ENCODE measurements around the gene PLCG2.

The PLCG2 gene

DNA sequence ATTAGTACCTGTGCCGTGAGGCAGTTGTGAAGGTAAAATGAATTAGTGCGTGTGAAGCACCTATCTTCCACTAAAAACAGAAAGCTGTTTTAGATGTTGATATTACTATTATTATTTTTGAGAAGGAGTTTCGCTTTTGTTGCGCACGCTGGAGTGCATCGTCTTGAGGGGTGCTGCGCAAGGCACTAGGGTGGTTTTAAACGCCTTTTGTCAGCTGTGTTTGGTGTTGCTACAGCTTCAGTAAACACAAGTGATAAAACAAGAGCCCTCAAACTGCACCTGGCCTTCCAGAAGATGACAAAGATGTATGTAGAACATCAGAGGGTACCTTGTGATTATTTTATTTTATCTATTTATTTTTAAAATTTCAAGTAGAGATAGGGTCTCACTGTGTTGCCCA, 38.2 kb downstream of the PLCG2 start:
- no peak for DNase-seq

DNA sequence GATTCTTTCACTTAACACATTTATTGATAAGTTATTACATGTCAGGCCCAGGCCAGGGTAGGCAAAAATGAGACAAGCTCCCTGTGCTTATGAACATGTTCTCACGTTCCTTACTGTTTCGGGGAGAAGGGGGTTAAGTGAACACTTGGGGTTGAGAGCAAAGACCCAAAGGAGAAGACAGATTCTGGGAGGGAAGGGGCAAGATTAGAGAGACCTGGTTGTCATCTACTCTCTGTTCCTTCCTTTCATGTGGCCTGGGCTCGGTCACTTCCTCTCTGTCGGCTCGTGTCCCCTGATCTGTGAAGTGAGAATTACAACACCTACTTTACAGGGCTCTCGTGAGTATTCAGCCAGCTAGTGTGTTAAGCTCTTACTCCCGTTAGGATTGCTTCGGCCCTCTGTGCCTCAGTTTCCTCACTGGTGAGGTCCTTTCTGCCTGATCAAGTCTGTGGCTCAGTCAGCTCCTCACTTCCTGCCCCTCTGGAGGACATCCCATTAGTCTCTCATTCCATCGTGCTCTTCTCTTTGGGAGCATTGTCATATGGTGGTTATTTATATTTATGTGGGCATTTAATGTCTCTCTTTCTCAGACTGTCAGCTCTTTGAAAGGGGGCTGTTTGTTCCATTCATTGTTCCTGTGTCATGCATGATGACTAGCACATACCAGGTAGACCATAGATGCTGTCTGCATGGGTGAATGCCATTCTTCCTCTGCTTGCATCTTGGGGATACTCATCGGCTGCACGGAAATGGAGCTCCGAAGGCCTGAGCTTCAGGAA, 38.9 kb downstream of the PLCG2 start:
- DNase-seq, result no peak

DNA sequence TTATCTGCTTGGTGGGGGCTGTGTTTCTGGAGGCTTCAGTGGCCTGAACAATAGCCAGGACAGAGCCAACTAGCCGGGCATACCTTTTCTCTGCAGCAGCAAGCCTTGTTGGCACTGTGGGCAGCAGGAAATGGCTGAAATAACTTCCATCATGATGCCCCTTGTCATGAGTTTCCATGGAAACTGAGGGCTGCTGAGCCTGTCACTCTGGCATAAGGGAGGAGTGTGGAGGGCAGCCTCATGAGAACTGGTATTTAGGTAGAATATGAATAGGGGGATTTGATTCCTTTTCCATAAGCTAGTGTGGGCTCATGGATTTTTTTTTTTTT, 39.4 kb downstream of the PLCG2 start:
- DNase-seq, result no peak

DNA sequence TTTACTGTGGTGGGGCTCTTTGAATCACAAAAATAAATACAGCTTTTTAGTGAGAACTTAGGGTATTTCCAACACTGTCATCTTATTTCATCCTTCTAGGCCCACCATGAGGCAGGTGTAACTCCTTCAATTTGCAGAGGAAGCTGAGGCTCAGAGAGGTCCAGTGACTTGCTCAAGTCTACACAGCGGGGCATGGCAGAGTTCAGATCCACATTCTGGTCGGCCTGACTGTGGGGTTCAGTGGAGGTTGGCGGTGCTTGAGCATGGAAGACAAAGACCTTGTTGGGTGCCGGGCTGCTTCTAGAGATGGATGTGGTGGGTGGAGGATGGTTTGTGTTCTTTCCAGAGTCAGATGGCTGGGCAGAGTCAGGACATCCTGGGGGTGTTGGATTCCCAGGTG, 39.8 kb downstream of the PLCG2 start:
- DNase-seq, result no peak

DNA sequence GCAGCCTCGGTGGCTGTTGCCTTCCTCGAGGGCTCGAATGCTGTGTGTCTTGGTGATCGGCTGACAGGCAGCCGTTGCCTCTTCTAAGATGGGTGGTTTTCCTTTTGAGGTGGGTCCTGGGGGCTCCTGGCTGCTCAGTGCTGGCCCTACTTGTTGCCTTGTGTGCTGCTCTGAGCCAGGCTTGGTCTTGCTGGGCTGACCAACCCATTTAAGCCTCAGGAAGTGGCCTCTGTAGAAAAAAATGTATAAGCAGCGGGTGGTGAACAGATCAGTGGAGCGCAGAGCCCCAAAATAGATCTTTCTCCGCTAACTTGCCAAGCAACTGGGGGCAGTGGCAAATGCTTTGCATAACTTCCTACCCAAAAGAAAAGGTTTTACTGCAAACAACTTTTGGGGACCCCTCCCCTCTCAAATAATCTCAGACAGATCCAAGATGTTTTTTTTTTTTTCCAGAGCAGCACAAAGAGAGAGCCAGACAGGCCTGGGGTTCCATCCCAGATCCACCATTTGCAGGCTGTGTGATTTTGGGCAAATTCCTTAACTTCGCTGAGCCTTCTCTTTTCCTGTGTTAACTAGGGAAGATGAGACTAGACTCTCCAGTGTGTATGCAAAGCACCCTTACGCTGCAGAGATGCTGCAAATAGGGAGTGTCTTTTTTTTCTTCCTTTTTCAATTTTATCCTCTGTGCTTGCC, 42.5 kb downstream of the PLCG2 start:
- DNase-seq, result no peak

DNA sequence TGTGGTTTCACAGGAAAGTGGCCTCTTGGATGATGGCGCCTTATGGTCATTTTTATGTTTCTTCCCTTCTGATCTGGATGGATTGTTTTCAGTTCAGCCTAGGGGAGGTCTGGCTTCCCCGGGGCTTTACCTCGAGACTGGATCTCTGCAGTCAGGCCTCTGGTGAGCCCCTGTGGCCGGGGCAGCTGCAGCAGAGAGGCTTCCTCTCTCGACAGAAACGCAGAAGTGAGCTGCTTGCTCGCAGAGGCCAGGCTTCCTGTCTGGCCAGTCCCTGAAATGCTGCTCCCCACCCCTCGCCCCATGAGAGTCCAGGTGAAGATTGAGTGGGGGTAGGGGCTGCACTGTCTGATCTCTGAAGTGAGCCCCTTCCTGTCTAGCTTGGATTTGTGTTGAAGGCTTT, 44.0 kb downstream of the PLCG2 start:
- no peak for DNase-seq

DNA sequence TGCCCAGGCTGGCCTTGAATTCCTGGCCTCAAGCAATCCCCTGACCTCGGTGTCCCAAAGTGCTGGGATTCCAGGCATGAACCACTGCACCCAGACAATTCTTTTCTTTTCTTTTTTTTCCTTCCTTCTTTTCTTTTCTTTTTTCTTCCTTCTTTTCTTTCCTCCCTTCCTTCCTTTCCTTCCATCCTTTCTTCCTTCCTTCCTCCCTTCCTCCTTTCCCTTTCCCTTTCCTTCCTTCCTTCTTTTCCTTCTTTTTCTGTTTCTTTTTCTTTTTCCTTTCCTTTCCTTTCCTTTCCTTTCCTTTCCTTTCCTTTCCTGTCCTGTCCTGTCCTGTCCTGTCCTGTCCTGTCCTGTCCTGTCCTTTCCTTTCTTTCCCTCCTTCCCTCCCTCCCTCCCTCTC, 44.6 kb downstream of the PLCG2 start:
- DNase-seq, result no peak

DNA sequence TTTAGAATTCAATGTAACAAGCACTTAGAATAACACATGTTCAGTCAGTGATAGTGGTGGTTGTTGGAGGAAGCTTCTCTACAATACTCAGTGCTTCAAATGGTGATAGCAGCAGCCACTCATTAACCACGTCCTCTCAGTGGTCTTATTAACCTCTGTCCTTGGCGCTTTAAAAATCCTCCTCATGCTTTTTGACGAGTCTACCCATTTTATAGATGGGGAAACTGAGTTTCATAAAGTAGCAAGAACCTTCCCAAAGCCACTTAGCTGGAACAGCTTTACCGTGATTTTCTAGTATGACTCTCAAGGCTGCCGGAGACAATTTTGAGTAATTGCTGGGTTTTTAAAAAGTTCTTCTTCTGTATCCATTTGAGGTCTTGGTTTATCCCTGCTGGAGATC, 47.4 kb downstream of the PLCG2 start:
- DNase-seq, result no peak

DNA sequence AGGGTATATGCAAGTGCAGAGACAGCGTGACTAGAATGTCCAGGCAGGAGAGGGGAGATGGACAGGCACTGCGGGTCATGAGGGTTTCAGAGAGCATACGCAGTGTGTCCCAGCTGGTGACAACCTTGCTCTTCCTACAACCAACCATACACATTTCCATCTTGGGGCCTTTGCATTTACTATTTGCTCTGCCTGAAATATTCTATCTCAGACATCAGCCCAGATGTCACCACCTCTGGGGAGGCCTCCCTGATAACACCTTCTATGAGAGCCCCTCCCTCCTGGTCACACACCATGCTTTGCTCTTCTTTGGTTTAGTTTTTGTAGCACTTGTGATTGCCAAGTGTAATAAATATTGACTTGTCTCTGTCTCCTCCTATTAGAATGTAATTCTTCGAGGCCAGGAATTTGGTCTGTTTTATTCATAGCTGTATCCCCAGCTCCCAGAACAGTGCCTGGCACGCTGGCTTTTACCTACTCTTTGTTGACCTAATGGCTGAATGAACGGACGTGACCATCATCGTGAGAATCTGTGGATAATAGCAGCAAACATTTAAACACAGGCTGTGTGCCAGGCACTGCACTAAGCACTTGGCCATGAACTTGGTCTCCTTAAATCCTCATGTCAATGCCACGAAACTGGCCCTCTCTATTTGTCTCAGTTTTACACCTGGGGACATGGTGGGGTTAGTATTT, 51.9 kb downstream of the PLCG2 start:
- DNase-seq, result no peak

DNA sequence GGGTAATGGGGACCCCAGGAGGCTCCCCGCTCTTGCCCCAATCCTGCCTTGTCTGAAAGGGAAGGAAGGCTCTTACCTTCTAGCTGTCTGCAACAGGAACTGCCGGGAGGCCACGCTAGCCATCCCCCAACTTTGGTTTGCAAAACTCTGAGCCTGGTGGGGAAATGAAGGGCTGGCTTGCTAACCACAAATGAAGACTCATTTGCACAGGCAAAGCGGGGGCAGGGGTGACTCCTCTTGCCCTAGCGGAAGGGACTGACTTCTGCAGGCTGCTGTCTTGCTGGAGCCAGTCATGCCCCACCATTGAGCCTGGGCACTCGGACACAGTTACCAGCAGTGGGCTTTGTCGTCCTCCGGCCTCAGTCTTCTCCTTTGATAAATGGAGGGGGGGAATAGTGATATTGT, 52.6 kb downstream of the PLCG2 start:
- no peak for DNase-seq

DNA sequence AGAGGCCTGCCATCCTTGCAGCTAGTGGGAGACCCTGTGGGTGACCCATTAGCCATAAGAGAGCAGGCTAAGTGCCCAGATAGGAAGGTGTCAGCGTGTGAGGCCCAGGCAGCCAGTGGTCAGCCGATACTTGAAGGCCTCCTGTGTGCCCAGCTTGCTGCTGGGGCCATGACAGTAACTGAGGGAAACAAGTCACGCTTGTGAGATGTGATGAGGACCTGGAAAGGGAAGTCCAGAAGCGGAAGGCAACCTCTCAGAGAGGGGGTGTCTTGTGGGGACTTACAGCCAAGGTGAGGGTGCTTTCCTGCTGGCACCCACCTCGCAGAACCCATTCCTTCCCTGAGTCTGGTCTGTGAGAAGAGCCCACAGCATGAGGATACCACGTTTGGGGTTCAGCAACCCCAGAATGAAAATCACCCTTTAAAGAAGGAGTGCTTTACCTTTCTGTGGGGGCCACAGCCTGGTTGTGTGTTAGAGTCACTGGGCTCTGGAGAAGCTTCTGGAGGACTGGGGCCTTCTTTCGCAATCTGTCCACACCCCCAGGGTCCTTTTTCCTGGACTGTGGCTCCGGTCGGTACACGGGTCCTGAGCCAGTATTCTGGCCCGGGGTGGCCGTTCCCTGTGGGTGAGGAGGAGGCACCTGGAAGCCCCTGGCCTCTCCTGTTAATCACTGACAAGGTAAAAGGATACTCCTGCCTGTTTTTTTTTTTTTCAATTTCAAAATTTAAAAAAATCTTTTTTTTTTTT, 53.9 kb downstream of the PLCG2 start:
- no peak for DNase-seq

DNA sequence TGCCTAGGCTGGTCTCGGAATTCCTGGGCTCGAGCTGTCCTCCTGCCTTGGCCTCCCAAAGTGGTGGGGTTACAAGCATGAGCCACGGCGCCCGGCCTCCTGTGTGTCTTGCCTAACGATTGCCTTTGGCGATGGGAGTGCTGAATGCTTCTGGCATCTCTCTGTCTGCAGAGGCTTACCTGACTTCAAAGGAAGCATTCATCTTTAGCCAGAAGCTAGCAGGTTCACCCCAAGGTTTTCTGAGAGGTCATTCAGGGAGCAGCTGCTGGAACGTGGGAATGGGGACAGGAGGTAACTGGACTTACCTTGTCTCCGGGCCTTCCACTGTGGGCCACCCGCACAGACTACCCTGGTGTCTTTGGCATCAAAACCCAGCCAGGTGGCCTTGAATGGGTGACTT, 54.7 kb downstream of the PLCG2 start:
- DNase-seq, result no peak

DNA sequence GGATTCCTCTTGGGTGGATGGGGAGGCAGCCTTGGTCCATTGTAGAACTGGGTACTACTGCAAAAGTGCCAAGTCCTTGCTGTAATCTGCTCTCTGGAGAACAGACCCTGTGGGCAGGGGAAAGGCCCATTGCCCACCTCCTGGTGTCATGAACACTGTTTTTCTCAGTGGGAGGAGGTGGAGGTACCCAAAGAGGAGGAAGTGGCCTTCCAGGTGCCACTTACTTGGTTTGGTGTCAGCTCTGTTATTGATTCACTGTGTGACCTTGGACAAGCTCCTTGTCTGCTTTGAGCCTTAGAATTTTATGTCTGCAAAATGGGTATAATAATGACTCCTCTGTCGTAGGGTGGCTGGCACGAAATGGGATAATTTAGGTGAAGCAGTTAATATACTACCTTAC, 55.8 kb downstream of the PLCG2 start:
- DNase-seq, result no peak

DNA sequence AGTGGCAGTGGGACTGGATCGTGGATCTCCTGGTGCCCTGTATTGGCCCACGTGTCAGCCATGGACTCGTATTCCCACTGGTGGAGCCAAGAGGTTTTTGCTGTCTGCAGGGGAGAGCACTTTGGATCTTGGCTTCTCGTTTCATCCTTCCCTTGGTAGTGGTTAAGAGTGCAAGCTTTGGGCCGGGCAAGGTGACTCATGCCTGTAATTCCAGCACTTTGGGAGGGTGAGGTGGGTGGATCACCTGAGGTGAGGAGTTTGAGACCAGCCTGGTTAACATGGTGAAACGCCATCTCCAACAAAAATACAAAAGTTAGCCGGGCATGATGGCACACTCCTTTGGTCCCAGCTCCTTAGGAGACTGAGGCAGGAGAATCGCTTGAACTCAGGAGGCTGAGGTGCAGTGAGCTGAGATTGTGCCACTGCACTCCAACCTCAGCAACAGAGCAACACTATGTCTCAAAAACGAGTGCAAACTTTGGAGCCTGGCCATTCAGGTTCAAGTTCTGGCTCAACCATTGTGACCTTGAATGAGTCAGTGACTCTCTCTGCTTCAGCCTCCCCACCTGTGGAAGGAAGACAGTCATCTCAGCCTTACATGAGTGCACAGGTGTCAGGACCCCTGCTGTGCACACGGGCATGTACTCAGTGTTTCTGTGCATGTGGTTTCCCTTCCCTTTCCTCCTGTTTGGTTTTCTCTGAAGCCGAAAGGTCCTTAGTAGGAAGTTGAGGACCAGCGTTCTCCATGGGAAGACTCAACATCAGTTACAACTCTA, 57.4 kb downstream of the PLCG2 start:
- DNase-seq, result no peak

DNA sequence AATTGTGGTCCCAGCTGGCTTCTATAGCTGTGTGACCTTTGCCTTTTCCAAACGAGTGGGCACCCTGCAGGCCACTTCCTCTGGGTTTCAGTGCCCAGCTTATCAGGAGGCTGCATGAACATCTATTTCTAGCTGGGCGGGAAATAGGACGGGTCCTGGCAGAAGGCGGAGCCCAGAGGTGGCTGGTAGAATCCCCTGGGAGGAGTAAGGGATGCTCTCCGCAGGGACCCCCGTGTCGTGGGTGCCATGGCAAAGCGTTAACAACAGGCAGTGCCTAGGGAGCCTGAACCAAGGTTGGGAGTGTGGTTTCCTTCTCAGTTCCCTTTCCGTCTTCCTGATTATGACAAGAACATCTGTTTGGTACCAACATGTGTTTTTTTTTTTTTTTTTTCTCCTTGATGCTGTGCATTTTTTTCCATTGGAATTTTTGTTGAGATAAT, 58.2 kb downstream of the PLCG2 start:
- no peak for DNase-seq

DNA sequence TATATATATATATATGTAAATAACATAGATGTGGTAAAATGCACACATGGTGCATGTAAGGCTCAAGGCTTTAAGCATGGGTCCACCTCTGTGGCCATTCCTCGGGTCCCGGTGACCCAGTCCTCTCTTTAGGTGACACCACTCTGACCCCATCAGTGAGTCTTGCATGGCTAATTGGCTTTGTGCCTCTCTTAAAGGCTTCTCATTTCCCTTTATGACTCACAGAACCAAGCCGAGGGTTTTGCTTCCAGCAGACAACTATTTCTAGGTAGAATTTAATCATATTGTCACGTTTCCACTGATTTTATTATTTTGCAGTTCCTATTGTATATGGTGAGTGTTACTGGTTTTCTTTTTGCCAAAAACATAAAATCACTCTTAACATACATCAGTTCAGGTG, 59.7 kb downstream of the PLCG2 start:
- no peak for DNase-seq

DNA sequence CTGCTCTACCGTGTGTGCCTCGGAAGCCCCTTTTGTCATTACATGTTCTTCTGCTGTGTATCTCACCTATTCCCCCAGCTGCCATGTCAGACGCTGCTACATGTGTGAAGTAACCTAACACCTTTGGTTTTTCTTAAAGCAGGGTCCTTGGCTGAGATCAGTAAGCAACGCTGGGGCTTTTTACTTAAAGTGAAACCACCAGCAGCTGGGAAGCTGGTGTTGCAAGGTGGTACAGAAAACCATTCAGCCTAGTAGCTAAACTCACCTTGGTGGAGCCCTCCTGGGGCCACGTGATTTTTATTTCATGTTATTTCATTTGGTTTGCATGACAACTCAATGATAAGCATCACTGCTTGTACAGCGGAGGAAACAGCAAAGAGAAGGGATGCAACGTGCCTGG, 62.6 kb downstream of the PLCG2 start:
- no peak for DNase-seq

DNA sequence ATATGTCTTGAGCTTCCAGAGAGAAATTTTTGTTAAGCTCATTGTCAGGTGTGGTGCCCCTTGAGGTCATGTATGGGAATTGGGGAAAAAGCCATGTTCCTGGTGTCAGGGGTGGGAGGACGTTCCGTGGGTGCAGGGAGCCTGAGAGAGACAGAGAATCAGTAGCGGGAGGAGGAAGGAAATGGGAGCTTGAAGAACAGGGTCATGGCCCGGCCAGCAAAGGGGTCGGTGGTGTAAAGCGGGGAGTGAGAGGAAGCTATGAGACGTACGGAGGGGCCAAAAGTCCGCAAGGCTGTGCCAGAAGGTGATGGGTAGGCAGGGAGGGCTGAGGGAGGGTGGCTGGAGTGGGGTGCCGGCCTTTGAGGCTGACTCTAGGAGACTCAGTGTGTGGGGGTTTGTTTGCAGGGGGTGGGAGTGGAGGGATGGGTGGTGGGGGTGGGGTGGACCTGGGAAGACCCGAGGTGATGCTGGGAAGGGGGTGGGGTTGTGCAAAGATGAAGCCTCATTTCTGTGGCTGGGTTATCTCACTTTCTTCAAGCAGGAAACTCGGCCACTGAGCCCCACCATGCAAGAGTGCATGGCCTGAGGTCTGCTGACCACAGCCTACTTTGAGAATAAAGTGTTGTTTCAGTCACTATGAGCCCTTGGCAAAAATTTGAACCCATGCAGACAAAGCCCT, 63.6 kb downstream of the PLCG2 start:
- DNase-seq, result no peak

DNA sequence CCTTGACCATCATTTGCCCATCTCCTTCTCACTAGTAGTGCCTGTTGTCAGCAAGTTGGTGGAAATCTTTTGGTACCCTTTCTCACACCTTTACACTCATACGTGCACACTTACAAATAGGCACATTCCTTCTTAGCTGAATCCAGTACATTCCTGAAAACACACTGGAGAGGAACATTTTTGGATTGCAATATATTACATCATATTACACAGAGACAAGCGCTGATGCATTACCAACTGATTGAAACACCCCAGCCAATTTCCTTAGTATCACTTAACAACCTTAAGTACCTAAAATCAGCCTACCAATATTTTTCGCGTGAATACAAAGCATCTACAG, 64.1 kb downstream of the PLCG2 start:
- no peak for DNase-seq

DNA sequence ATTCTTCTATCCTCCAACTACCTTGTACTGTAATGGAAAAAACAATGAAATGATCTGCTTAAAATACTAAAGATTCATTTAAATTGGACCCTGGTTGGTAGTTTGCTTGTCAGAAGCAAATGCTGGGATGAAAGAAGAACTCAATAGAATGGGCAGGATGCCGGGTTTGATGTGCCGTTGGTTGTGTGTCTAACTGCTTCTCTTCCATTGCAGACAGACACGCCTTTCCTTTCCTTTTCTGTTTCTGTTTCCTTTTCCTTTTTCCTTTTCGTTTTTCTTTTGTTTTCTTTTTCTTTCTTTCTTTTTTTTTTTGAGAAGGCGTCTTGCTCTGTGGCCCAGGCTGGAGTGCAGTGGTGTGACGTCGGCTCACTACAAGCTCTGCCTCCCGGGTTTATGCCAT, 64.6 kb downstream of the PLCG2 start:
- DNase-seq, result no peak

DNA sequence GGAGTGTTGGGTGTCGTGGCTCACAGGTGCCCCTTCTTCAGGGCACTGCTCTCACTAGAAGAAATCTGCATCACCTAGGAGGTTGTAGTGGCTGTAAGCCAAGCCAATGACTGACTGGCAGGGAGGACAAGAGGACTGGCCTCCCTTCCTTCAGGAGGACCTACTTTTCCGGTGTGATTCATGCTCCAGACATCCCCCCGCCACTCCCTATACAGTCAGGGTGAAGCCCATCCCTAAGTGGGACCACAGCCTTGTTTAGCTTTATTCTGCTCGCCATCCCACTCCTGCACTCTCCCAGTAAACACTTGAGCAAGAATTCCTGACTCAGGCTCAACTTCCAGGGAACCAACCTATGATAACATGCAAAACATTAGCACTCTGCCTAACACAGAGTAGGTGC, 67.0 kb downstream of the PLCG2 start:
- DNase-seq, result no peak

DNA sequence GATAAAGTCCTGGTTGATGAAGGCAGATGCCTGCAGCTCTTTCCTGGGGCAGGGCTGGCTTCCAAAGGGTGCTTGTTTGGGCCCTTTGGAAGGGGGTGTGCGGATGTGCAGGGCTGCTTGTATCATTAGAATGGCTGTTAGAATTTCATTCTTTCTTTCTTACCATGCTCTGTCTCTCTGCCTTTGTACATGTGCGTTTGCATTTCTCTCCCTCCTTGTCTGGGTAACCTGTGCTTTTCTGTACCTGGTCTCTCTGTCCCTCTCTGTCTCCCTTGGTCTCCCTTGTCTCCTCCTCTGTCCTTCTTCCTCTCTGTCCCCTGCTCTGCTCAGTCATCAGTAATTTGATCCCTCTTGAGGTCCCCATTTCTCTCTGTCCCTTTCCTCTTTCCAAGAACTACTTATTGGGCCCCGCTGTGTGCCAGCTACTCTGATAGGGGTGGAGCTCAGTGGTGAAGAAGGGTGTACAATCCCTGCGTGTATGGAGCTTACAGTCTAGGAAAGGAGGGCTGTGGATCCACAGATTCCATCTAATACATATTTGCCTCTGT, 69.3 kb downstream of the PLCG2 start:
- DNase-seq, result no peak
